IgD-negative memory B cell (primary cell): ENCODE measurements around the gene SRPRB. TPM values are rescaled to one million over a fixed set of nuclear protein-coding genes. Genes with fewer than 3 reads are reported as not detected.
A peak's percentile ranks its signal among the peaks of the same experiment; 100 is the strongest.

Source experiments
- H3K27ac Mint-ChIP-seq, 3 donors: one replicate each; pipeline ENCODE4 v1.8.0; 2020 to 2022; ENCODE audit warnings: mild to moderate bottlenecking in 3 of 3, mixed read lengths in 3 of 3, moderate library complexity in 1 of 3
- H3K27me3 Mint-ChIP-seq: one replicate; pipeline ENCODE4 v1.8.0; 2021; ENCODE audit warnings: mixed read lengths
- H3K36me3 Mint-ChIP-seq: one replicate; pipeline ENCODE4 v1.8.0; 2020; ENCODE audit warnings: mild to moderate bottlenecking, mixed read lengths
- H3K4me1 Mint-ChIP-seq, 3 donors: one replicate each; pipeline ENCODE4 v1.8.0; 2020 to 2022; ENCODE audit warnings: mixed read lengths in 3 of 3, mild to moderate bottlenecking in 1 of 3
- H3K4me3 Mint-ChIP-seq, 4 donors: one replicate each; pipeline ENCODE4 v1.8.0; 2020 to 2022; ENCODE audit warnings: mild to moderate bottlenecking in 4 of 4, mixed read lengths in 4 of 4, moderate library complexity in 3 of 4
- H3K9me3 Mint-ChIP-seq, 3 donors: one replicate each; pipeline ENCODE4 v1.8.0; 2020 to 2021; ENCODE audit warnings: mixed read lengths in 3 of 3, mild to moderate bottlenecking in 1 of 3
- polyA plus RNA-seq: library from polyadenylated mRNA; unstranded; fragments of 300-500 nt; fragmentation: Illumina TruSeq; gene quantifications from one replicate; pipeline ENCODE4 v1.2.3, GENCODE V29; 2021

The SRPRB gene
- polyA plus RNA-seq, 1 donor from 2014 or later, result 34.6 TPM

DNA sequence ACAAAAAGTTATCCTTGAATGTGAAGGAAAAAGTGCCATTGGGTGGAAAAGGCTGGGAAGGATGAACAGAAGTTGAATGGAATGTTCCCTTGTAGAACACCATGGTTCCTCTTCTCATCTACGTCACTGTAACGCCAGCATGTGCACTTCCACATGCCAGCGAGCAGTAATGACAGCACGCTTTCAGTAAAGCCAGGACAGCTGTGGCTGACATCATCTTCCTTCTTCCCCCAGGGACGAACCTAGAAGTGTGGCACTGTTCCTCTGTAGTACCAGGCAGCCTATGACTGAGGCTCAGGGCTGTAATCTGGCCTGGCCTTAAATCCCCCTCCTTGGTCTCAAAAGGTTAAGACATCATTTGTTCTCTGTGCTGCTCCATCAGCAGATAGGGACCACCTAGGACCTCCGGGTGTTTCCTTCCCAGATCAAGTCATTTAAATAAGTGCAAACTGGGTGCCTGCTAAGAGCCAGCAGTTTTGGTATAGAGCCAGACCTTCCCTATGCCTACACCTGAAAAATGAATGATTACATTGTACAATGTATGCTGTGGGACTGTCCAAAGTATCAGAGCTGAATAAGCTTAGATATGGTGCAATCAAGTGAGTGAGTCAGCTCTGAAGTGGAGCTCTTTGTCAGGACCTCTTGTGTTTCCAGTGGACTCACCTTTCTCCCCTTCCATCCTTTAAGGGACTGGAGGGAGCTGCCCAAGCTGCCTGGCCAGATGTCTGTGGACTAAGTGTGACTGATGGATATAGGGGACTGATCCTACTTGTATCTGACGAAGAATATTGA lies 5.6 kb upstream of the SRPRB start:
- Mint-ChIP-seq H3K4me3 (peak overlapping the region in 1 of 4 donors; percentile 10), H3K9me3 (peaks cover 0 to 7% (median 4%) of the 10 kb centered on the region in 3 donors), H3K27me3 (peaks cover 1% of the 10 kb centered on the region), H3K36me3 (no peaks in the 10 kb centered on the region), H3K27ac (no peak overlapping the region), H3K4me1 (peaks cover 0 to 1% (median under 1%) of the 10 kb centered on the region in 3 donors)

DNA sequence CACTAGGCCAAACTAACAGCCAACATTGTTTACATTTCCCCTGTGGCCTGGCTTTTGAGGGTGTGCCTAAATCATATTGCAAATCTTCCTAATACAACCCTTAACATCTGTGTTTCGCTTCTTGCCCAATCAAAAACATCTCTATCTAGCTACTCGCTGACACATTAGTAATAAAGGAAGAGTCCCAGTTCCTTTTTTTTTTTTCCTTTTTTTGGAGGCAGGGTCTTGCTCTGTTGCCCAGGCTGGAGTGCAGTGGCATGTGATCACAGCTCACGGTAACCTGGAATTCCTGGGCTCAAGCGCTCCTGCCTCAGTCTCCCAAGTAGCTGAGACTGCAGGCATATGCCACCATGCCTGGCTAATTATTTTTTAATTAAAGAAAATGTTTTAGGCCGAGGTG lies 2.1 kb upstream of the SRPRB start:
- peak overlapping the region in 1 of 4 donors; percentile 12 for H3K4me3 Mint-ChIP-seq

DNA sequence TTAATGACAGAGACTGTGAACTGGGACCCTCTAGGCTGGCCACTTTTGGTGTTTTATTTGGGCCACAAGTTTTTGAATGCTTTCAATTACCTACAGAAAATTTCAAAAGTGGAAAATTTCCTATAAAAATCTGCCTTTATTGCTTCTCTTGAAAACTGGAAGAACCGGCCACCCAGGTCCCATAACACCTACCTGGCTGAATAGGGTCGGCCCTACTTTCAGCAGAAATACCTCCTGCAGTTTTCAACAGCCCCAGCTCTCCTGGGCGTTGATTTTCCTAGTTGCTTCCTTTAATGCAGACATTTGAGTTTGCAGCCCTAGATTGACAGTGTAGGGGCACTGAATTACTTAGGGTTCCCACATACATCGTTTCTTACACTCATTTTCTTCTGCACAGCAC lies 719 bp upstream of the SRPRB start:
- Mint-ChIP-seq H3K36me3 (no peaks in the 10 kb centered on the region), H3K27ac (peak overlapping the region in 2 of 3 donors; percentile 80 to 96), H3K9me3 (peaks cover 0 to 2% (median 0%) of the 10 kb centered on the region in 3 donors), H3K4me1 (peaks cover 13 to 17% (median 15%) of the 10 kb centered on the region in 3 donors), H3K27me3 (no peaks in the 10 kb centered on the region), H3K4me3 (peak overlapping the region; percentile 97 to 98 (median 97))

More for the DNA sequence above, 2.1 kb upstream of the SRPRB start:
- Mint-ChIP-seq H3K36me3 (no peaks in the 10 kb centered on the region), H3K27ac (no peak overlapping the region), H3K27me3 (no peaks in the 10 kb centered on the region), H3K9me3 (peaks cover 0 to 2% (median 0%) of the 10 kb centered on the region in 3 donors), H3K4me1 (peaks cover 13 to 17% (median 15%) of the 10 kb centered on the region in 3 donors)

DNA sequence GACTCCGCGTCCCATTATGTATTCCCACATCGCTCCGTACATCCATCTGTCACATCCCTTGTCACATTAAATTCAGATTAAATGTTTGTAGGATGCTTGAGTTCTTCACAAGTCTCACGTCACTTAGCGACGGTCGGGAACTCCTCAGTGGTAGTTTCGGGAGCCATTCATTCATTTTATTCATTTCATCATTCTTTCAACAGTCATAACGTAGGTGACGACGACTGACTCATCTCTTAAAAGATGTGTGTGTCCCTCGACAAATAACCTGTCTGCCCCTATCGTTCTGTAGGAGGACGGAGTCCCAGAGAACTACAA lies 272 bp upstream of the SRPRB start:
- H3K9me3 Mint-ChIP-seq, result peaks cover 0 to 2% (median 0%) of the 10 kb centered on the region in 3 donors
- H3K4me3 Mint-ChIP-seq, result peak overlapping the region; percentile 97 to 98 (median 97)
- peaks cover 13 to 17% (median 15%) of the 10 kb centered on the region in 3 donors for H3K4me1 Mint-ChIP-seq
- H3K36me3 Mint-ChIP-seq, result no peaks in the 10 kb centered on the region
- H3K27ac Mint-ChIP-seq, result peak overlapping the region; percentile 80 to 96 (median 94)
- H3K27me3 Mint-ChIP-seq, result no peaks in the 10 kb centered on the region

DNA sequence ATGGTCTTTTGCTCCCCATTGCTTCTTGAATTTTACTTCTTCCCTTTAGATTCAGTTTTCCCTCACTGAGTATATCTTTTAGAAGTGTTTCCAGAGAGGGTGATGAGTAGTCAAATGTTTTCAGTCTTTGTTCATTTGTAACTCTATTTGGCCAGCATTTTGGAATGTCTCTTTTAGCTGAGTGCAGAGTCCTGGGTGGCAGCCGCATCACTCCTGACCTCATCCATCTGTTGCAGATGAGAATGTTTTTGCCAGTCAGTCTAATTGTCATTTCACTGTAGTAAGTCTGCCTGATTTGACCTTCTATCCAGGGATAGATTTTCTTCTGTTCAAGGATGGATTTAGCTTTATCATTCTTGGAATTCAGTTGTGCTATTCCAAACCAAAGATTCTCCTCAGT lies 7.3 kb downstream of the SRPRB start:
- Mint-ChIP-seq H3K36me3 (no peaks in the 10 kb centered on the region), H3K4me1 (peaks cover 6 to 11% (median 10%) of the 10 kb centered on the region in 3 donors), H3K9me3 (no peaks in the 10 kb centered on the region), H3K27ac (no peak overlapping the region), H3K4me3 (no peak overlapping the region), H3K27me3 (no peaks in the 10 kb centered on the region)

DNA sequence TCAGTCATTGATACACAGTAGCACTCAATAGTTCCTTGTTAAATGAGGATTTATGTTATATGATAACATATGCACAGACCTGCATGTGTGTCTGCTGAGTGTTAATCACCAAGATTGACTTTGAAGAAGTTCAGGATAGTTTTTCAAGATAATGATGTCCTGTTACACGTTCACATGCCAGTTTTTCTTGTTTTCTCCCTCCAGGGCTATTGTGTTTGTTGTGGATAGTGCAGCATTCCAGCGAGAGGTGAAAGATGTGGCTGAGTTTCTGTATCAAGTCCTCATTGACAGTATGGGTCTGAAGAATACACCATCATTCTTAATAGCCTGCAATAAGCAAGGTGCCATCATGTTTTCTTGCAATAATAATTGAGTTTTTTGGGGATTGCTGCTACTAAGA lies 9.8 kb downstream of the SRPRB start:
- Mint-ChIP-seq H3K9me3 (no peaks in the 10 kb centered on the region), H3K36me3 (peaks cover 2% of the 10 kb centered on the region), H3K4me1 (peaks cover 4 to 9% (median 6%) of the 10 kb centered on the region in 3 donors), H3K4me3 (no peak overlapping the region), H3K27ac (no peak overlapping the region), H3K27me3 (no peaks in the 10 kb centered on the region)

DNA sequence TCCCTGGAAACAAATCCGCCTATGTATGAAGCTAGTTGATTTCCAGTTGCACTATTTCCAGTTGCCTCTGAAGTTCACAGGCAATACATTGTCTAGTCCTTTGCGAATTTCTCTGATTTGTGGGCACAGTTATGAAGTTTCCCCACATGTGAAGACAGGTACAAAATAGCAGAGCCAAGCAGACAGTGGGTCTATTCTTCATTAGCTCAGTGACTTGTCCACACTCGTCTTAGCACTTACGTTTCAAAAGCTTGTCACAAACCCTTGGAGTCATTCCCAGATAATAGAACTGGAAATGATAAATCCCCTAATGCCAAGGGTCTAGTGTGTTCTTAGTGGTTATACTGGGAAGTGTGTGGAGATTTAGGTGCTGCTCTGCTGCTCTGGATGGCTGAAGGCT lies 14.5 kb downstream of the SRPRB start:
- Mint-ChIP-seq H3K27me3 (no peaks in the 10 kb centered on the region), H3K9me3 (no peaks in the 10 kb centered on the region), H3K4me3 (no peak overlapping the region), H3K27ac (no peak overlapping the region), H3K36me3 (peaks cover 13% of the 10 kb centered on the region), H3K4me1 (peaks cover 0 to 3% (median 2%) of the 10 kb centered on the region in 3 donors)

DNA sequence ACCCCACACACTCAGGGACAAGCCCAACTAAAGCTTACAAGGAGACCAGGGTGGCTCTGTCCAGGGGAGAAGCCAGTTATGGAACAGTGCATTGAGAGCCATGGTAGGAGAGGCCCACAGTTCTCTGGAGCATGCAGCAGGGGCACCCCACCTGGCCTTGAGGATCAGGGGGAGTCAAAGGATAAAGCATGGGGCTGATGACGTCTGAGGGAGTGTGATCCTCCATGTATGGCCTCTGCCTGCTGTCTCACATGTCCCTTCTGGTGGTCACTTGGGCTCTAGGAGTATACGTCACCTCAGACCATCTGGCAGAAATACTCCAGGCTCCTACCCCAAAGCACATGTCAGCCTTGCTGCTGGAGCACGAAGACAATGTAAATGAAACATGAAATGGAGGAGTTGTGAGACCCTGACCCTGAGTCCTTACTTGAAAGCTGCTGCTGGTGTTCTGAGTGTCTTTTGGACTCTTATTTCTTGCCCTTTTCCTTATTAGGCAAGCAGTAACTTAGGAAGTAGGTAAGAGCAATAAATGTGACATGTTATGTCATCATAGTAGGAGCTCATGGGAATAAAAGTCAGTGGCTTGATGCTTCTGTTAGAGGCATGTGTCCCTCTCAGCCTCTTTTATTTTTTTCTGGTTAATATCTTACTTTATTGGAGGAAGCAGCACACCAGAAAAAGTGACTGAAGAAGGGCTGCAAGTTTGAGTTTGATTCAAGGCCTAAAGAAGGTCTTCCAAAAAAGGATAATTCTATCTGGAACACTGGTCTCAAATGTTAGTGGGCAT lies 15.5 kb downstream of the SRPRB start:
- H3K27ac Mint-ChIP-seq, result no peak overlapping the region
- peaks cover 16% of the 10 kb centered on the region for H3K36me3 Mint-ChIP-seq
- no peak overlapping the region for H3K4me3 Mint-ChIP-seq
- no peaks in the 10 kb centered on the region for H3K27me3 Mint-ChIP-seq
- peaks cover 0 to 2% (median 0%) of the 10 kb centered on the region in 3 donors for H3K4me1 Mint-ChIP-seq
- no peaks in the 10 kb centered on the region for H3K9me3 Mint-ChIP-seq

DNA sequence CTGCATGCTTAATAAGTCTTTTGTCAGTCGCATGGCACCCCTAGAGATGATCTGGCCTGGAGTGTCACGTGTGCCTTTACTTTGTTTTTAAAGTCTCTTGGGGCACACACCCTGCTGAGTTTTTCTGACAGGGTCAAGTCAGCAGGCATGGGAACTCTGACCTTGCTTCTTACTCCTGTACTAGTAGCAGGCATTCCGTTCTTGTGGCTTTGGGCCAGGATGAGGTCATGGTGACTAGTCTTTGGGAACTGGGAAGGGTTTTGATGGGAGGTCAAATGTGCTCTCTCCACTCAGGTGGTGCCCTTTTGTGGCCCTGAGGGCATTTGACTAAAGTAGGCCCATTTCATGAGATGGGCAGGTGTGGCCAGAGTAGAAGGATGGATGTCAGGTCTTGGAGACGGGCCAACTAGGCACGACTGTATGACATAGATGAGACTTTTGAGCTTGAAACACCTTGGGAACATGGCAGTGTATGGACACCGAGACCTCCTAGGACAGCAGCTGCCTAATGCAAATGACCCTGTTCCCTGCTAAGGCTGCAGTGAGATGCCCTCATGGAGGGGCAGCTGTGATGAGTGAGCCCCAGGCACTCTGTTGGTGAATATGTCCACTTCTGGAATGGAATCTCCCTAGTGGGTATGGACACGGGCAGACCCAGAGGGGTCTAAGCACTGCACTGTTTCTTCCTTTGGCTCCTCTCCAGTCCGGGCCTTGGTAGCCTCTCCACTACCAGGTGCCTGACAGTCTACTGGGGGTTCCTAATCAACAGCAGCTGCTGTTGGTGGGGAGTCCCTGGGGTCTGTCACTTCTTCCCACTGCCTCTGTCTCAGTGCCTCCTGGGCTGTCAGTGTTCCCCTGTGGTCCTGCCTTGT lies 16.4 kb downstream of the SRPRB start:
- Mint-ChIP-seq H3K36me3 (peaks cover 16% of the 10 kb centered on the region), H3K4me1 (peaks cover 0 to 2% (median 0%) of the 10 kb centered on the region in 3 donors), H3K27ac (peak overlapping the region in 1 of 3 donors; percentile 14), H3K9me3 (no peaks in the 10 kb centered on the region), H3K4me3 (no peak overlapping the region), H3K27me3 (no peaks in the 10 kb centered on the region)

DNA sequence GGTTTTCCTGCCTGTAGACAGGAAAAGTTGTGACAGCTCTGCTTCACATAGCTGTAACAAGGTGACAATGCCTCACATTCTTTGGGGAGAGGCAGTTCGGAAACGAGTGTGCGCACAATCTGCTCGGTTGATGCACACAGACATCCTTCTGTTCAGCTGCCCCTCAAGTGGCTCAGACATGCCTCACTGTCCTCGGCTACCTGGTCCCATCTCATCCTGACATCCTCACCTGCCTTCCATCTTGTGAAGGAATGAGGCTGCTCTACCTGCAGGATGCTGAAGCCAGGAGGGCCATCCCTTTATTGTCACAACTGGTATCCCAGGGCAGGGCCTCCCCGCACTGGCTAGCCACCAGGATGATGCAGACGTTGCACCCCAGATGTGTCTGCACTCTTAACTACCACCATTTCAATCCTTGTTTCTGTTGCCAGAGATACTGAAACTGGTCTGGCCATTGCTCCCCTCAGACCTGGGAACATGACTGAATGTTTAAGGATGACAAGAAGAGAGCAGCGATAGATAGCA lies 19.4 kb downstream of the SRPRB start:
- peaks cover 16% of the 10 kb centered on the region for H3K36me3 Mint-ChIP-seq
- H3K9me3 Mint-ChIP-seq, result no peaks in the 10 kb centered on the region

DNA sequence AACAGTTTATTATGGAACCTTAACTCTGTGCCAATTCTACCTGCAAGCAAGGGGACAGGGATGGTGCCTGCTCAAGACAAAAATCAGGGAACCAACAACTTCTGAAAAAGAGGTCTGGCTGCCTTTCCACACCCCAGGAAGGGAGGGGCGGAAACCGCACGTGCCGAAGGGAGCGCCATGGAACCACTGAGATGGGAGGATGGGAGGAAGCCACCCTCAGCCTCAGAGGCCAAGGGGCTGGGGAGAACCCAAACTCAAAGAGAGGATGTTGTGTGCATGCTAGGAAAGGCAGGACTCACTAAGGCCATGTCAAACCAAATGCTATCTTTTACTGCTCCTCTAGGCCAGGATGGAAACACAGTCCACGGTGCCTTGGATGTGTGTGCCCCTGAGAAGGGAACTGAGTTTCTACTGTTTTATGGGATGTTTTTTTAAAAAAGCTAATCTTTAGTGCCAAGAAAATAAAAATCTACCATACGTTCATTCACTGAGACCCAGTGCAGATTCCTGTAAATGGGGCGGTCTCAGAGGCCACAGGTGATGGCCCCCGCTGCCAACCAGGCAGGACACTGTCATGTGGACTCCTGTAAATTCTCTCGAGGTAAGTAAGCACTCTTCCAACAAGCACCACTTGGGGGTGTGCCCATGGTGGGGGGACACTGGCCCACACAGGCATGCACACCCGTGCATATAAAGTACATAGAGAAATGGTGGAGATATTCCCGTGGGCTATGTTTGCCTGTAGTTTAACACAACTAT lies 20.5 kb downstream of the SRPRB start:
- no peak overlapping the region for H3K27ac Mint-ChIP-seq
- H3K36me3 Mint-ChIP-seq, result peaks cover 9% of the 10 kb centered on the region
- peaks cover 0 to 2% (median 0%) of the 10 kb centered on the region in 3 donors for H3K4me1 Mint-ChIP-seq

More for the DNA sequence above, 19.4 kb downstream of the SRPRB start:
- no peaks in the 10 kb centered on the region for H3K27me3 Mint-ChIP-seq
- H3K27ac Mint-ChIP-seq, result no peak overlapping the region
- peak overlapping the region in 1 of 4 donors; percentile 18 for H3K4me3 Mint-ChIP-seq
- H3K4me1 Mint-ChIP-seq, result peaks cover 0 to 2% (median 0%) of the 10 kb centered on the region in 3 donors

DNA sequence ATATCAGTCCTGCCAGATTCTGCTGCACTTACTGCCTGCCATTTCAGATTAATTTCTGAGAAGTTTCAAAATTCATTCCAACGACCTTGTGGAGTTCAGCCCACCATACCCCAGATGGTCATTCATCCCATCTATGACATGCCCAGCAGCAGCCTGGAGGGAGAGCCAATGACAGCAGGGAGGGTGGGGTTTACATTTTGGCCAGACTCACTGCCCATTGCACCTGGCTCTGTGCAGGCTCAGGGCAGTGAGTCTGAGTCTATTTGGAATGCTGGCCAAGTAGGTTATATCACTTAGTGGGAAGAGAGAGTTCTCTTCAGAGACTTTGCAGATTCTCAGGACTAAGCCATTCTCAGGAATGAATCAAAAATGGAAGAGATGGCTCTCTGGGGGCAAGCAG lies 21.5 kb downstream of the SRPRB start:
- H3K4me3 Mint-ChIP-seq, result no peak overlapping the region
- H3K4me1 Mint-ChIP-seq, result no peaks in the 10 kb centered on the region
- H3K9me3 Mint-ChIP-seq, result no peaks in the 10 kb centered on the region
- no peak overlapping the region for H3K27ac Mint-ChIP-seq
- no peaks in the 10 kb centered on the region for H3K27me3 Mint-ChIP-seq
- H3K36me3 Mint-ChIP-seq, result peaks cover 5% of the 10 kb centered on the region

More for the DNA sequence above, 20.5 kb downstream of the SRPRB start:
- no peaks in the 10 kb centered on the region for H3K27me3 Mint-ChIP-seq
- no peak overlapping the region for H3K4me3 Mint-ChIP-seq
- no peaks in the 10 kb centered on the region for H3K9me3 Mint-ChIP-seq

DNA sequence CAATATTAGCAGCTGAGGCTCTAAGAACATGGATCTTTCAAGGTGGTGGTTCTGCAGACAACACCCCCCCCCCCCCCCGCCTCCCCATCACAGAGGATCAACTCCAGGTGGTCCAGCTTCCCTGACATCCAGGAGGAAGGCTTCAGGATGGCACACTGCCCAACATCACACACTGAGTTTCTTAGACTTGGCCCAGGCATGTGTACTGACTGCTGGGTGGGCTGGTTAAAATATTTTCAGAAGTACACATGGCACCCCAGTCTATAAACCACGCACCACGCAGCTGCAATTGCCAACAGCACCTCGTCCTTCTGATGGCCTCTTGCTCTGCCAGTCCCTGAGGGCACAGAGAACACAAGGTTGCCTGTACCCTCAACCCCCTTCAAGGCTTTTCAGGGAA lies 22.1 kb downstream of the SRPRB start:
- no peak overlapping the region for H3K4me3 Mint-ChIP-seq
- H3K9me3 Mint-ChIP-seq, result no peaks in the 10 kb centered on the region
- no peak overlapping the region for H3K27ac Mint-ChIP-seq
- no peaks in the 10 kb centered on the region for H3K27me3 Mint-ChIP-seq
- H3K36me3 Mint-ChIP-seq, result peaks cover 5% of the 10 kb centered on the region
- H3K4me1 Mint-ChIP-seq, result no peaks in the 10 kb centered on the region
